Cardiac fibroblast (primary cell): ENCODE data around the gene PLA2G15.
A peak's percentile ranks its signal among the peaks of the same experiment; 100 is the strongest.

Source experiments
- DNase-seq, 2 donors: peaks; one replicate each; pipeline versions ENCODE4 v3.0.0 to v3.0.0-alpha.2; 2010; ENCODE audit warnings: low read depth in 2 of 2
- H3K4me3 ChIP-seq, 2 donors: replicated peaks in 1 of 2; 1 replicate in 1 of 2; 2 replicates in 1 of 2; pipeline ENCODE4 v1.5.1; 2011; ENCODE audit warnings: low read depth in 2 of 2, low read length in 2 of 2, mild to moderate bottlenecking in 2 of 2, moderate library complexity in 1 of 2
- TF ChIP-seq, protein P1 (sequence below): IDR thresholded peaks from one replicate; pipeline ENCODE4 v1.5.1; 2011; ENCODE audit warnings: low read depth, mild to moderate bottlenecking, low read length, inconsistent platforms

The PLA2G15 gene

DNA sequence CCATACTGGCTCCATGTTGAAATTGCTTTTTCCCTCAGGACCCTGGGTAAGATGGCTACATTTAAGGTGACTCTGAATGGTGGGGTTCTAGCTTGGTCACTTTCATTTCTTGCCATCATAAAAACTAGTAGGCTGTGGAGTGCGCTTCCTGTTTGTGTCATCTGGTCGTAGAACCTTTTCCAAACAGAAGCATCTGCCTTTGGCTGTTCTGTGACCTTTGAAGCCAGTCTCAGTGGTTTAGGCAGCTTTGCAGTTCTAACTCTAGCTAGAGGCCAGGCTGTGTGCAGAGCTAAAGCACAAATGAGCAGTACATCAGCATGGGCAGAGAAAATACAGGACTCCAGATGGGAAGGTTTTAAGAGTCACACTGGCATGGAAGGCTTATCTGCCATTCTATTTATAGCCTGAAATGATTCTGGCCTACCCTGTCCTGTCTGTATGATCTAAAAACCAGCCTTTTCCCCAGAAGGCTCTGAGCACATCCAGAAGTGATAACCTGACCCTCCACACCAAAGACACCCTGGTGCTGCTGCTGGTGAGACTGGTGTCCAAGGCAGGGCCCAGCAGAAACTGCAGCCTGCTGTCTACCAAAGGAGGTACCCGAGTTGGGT is 17.9 kb upstream of the PLA2G15 start:
- H3K4me3 ChIP-seq: no peak overlapping the region
- DNase-seq: no peak
- TF ChIP-seq, protein P1, sequence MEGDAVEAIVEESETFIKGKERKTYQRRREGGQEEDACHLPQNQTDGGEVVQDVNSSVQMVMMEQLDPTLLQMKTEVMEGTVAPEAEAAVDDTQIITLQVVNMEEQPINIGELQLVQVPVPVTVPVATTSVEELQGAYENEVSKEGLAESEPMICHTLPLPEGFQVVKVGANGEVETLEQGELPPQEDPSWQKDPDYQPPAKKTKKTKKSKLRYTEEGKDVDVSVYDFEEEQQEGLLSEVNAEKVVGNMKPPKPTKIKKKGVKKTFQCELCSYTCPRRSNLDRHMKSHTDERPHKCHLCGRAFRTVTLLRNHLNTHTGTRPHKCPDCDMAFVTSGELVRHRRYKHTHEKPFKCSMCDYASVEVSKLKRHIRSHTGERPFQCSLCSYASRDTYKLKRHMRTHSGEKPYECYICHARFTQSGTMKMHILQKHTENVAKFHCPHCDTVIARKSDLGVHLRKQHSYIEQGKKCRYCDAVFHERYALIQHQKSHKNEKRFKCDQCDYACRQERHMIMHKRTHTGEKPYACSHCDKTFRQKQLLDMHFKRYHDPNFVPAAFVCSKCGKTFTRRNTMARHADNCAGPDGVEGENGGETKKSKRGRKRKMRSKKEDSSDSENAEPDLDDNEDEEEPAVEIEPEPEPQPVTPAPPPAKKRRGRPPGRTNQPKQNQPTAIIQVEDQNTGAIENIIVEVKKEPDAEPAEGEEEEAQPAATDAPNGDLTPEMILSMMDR: no peak

DNA sequence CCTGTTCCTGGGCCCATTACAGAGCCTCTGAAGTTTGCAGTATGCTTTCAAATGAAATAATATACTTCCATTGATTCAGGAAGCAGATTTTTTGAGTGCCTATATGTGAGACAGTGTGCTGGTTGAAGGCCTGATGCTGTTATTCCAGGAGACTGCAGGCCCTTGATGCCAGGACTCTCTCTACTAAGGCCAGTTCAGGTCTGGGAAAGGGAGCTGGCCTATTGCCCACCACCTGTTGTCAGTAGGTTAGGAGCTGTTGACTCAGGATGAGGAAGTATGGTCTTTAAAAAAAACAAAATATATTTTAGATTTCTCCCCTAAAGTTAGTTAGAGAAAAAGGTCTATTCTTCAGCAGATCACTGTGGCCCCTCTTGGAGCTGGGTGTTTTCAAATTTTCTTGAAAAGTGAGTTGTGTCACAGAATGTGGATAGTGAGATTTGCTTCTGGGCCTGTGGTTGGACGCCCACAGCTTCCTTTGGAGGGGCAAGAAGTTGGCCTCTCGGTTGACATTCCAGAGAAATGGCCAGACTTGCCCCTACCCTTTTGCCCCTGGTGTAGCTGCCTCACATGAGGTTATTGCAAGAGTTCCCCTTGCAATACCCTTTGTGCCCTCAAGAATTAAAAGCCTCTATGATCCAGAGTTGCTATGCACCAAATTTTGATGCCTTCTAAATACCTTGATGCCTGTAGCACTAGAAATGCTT is 17.2 kb upstream of the PLA2G15 start:
- H3K4me3 ChIP-seq: no peak overlapping the region
- TF ChIP-seq, protein P1: peak; percentile 3
- no peak for DNase-seq

DNA sequence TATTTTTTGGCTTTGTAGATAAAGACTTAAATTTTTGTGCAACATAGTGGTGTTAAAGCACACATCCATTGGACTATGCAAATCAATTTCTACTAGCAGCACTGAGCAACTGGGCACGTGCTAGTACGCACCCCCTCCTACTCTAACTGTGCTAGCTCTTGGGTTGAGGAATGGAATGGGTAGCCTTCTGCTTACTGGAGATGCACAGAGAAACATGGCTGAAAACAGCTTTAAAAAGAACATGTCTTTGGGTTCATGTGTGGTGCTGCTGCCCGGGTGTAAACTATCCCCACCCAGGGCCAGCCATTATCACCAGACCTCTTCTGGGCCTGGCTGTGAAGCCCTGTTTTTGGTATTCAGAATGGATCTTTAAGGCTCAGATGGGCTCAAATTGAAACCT is 16.5 kb upstream of the PLA2G15 start:
- DNase-seq: no peak
- TF ChIP-seq, protein P1: no peak
- no peak overlapping the region for H3K4me3 ChIP-seq

DNA sequence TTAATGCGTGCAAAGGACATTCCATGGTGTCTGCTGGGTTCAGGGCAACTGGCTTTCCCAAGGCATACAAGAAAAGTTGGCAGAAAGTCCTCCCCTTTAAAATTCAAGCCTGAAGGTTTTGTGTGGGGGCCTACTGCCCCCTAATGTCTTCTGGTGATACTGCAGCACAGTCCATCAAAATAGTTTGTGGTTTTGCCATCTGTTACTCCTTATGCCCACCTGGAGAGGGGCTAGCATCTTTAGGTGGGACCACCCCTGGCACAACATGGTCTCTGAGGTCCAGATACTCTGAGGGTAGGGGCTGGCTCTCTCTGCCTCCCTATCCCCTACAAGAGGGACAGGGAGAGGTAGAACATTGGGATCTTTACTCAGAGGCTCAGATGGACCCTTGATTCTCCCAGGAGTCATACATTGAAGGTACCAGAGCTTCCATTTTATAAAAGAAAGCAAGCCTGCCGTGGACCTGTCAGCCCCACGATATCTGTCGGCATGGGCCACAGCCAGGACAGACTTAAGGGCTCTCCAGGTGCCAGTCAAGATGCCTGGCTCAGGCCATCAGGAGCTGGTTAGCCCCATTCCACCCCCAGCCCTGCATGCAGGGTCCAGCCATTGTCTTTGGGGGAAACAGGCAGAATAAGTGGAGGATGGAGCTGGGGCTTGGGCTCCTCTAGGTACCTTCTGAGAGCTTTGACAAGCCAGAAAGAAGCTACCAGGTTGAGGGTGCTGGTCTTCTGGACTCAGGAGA is 15.6 kb upstream of the PLA2G15 start:
- DNase-seq: peak; percentile 73 to 81
- TF ChIP-seq, protein P1: peak; percentile 83

DNA sequence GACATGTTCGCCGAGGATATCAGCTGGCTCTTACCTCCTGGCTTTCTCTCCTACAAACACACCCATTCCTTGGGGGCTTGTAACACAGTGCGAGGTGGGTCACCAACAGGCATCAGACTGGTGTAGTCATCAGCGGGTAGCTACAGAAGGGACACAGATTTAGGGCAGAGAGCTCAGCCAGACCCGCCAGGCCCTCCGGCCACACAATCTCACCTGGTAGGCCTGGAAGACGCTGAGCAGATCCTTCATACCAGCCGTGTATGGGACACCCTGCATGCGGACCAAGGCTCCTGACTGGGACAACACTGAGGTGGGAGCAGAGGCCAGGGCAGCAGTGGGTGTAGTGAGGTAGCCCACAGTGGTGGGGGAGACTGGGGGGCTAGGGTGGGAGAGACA is 15.0 kb upstream of the PLA2G15 start:
- no peak for DNase-seq
- TF ChIP-seq, protein P1: no peak
- H3K4me3 ChIP-seq: no peak overlapping the region

More for the DNA sequence above, 15.6 kb upstream of the PLA2G15 start:
- no peak overlapping the region for H3K4me3 ChIP-seq

DNA sequence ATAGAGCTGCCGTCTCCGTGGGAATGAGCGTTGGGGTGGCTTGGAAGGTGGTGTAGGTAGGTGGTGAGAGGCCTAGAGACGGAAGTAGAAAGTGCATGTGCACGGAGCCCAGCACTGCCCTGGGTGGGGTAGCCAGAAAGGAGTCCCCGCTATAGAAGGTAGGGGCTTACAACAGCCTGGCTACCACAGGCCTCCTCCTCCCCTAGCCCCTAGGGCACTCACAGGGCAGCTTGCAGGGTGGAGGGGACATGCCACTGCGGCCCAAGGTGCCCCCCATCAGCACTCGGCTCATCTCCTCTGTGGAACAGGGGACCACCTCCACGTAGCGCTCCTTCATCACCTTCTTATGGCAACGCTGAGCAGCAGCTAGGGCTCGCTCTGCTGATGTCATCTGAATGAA is 14.2 kb upstream of the PLA2G15 start:
- TF ChIP-seq, protein P1: no peak
- H3K4me3 ChIP-seq: no peak overlapping the region
- DNase-seq: no peak
